H9 (cell line): ENCODE data around the gene ARHGAP22. TPM values are rescaled to one million over a fixed set of nuclear protein-coding genes. Genes with fewer than 3 reads are reported as not detected.

Experiments used
- DNase-seq: peaks from one replicate; pipeline ENCODE4 v3.0.0-alpha.2; 2017
- H2AFZ ChIP-seq: one replicate; pipeline ENCODE4 v1.6.1; 2013; ENCODE audit warnings: mild to moderate bottlenecking, low read length, control low read depth, moderate library complexity
- H2AK5ac ChIP-seq: 2 replicates; pipeline ENCODE4 v1.6.1; 2013; ENCODE audit warnings: low read length, control low read depth, mixed read lengths; ENCODE audit not compliant: insufficient read length
- H2BK120ac ChIP-seq: one replicate; pipeline ENCODE4 v1.6.1; 2013; ENCODE audit warnings: low read depth, mild to moderate bottlenecking, low read length, control low read depth, inconsistent platforms; ENCODE audit not compliant: poor library complexity, severe bottlenecking
- H2BK12ac ChIP-seq: 2 replicates; pipeline ENCODE4 v1.6.1; 2013; ENCODE audit warnings: low read length, control low read depth, mixed read lengths, low read depth; ENCODE audit not compliant: insufficient read length
- H2BK15ac ChIP-seq: 2 replicates; pipeline ENCODE4 v1.6.1; 2013; ENCODE audit warnings: low read depth, low read length, control low read depth
- H2BK20ac ChIP-seq: one replicate; pipeline ENCODE4 v1.6.1; 2013; ENCODE audit warnings: low read depth, mild to moderate bottlenecking, low read length, control low read depth, inconsistent platforms; ENCODE audit not compliant: poor library complexity, severe bottlenecking
- H2BK5ac ChIP-seq: 2 replicates; pipeline ENCODE4 v1.6.1; 2013; ENCODE audit warnings: low read length, control low read depth, mixed read lengths; ENCODE audit not compliant: insufficient read length
- H3K14ac ChIP-seq: 2 replicates; pipeline ENCODE4 v1.6.1; 2013; ENCODE audit warnings: low read length, control low read depth; ENCODE audit not compliant: insufficient read depth
- H3K18ac ChIP-seq: 2 replicates; pipeline ENCODE4 v1.6.1; 2013; ENCODE audit warnings: low read depth, mild to moderate bottlenecking, mixed read lengths, low read length, control low read depth; ENCODE audit not compliant: insufficient read length
- H3K23ac ChIP-seq: 2 replicates; pipeline ENCODE4 v1.6.1; 2013; ENCODE audit warnings: low read length, control low read depth, mixed read lengths, low read depth; ENCODE audit not compliant: insufficient read length
- H3K23me2 ChIP-seq: 2 replicates; pipeline ENCODE4 v1.6.1; 2013; ENCODE audit warnings: low read depth, mild to moderate bottlenecking, mixed read lengths, low read length, control low read depth; ENCODE audit not compliant: insufficient read length, poor library complexity, severe bottlenecking
- H3K27ac ChIP-seq: 2 replicates; pipeline ENCODE4 v1.5.1; 2013; ENCODE audit warnings: low read length, control low read depth, mixed read lengths, low read depth; ENCODE audit not compliant: insufficient read length
- H3K27me3 ChIP-seq: 2 replicates; pipeline ENCODE4 v1.6.1; 2013; ENCODE audit warnings: low read length, control low read depth, inconsistent platforms; ENCODE audit not compliant: insufficient read depth
- H3K4ac ChIP-seq: 2 replicates; pipeline ENCODE4 v1.6.1; 2013; ENCODE audit warnings: low read depth, mild to moderate bottlenecking, control low read depth, inconsistent platforms, low read length, moderate library complexity
- H3K4me1 ChIP-seq: 2 replicates; pipeline ENCODE4 v1.6.1; 2013; ENCODE audit warnings: low read length, control low read depth, inconsistent platforms; ENCODE audit not compliant: insufficient read depth
- H3K4me2 ChIP-seq: 2 replicates; pipeline ENCODE4 v1.6.1; 2013; ENCODE audit warnings: low read length, control low read depth, mixed read lengths; ENCODE audit not compliant: insufficient read length, insufficient read depth
- H3K56ac ChIP-seq: 2 replicates; pipeline ENCODE4 v1.6.1; 2013; ENCODE audit warnings: low read depth, mild to moderate bottlenecking, mixed read lengths, low read length, control low read depth; ENCODE audit not compliant: insufficient read length
- H3K79me1 ChIP-seq: 2 replicates; pipeline ENCODE4 v1.6.1; 2013; ENCODE audit warnings: low read depth, mild to moderate bottlenecking, moderate library complexity, low read length, control low read depth, inconsistent platforms; ENCODE audit not compliant: insufficient read depth, poor library complexity, severe bottlenecking
- H3K79me2 ChIP-seq: 2 replicates; pipeline ENCODE4 v1.6.1; 2013; ENCODE audit warnings: low read length, control low read depth, inconsistent platforms; ENCODE audit not compliant: insufficient read depth
- H3K9ac ChIP-seq: 2 replicates; pipeline ENCODE4 v1.6.1; 2013; ENCODE audit warnings: low read length, control low read depth, mixed read lengths; ENCODE audit not compliant: insufficient read length; ENCODE audit errors: extremely low read depth
- H3K9me3 ChIP-seq: one replicate; pipeline ENCODE4 v1.6.1; 2013; ENCODE audit warnings: low read depth, low read length, inconsistent platforms; ENCODE audit not compliant: control insufficient read depth
- H3T11ph ChIP-seq: one replicate; pipeline ENCODE4 v1.6.1; 2013; ENCODE audit warnings: mild to moderate bottlenecking, low read length, control low read depth, inconsistent platforms
- H4K20me1 ChIP-seq: one replicate; pipeline ENCODE4 v1.6.1; 2013; ENCODE audit not compliant: control insufficient read depth, insufficient read length, insufficient read depth
- H4K5ac ChIP-seq: 2 replicates; pipeline ENCODE4 v1.6.1; 2013; ENCODE audit warnings: low read depth, mild to moderate bottlenecking, mixed read lengths, low read length, control low read depth; ENCODE audit not compliant: insufficient read length
- H4K8ac ChIP-seq: replicated peaks from 2 replicates; pipeline ENCODE4 v1.6.1; 2013; ENCODE audit warnings: low read length, control low read depth, mixed read lengths, low read depth; ENCODE audit not compliant: insufficient read length
- H4K91ac ChIP-seq: 2 replicates; pipeline ENCODE4 v1.6.1; 2013; ENCODE audit warnings: low read depth, mild to moderate bottlenecking, moderate library complexity, mixed read lengths, low read length, control low read depth; ENCODE audit not compliant: insufficient read length
- H3K27ac Mint-ChIP-seq, 3 experiments: 2 replicates in 2 of 3; 3 replicates in 1 of 3; pipeline ENCODE4 v1.8.0; 2020 to 2021; ENCODE audit warnings: mixed read lengths in 3 of 3, mild to moderate bottlenecking in 1 of 3, moderate library complexity in 1 of 3
- H3K27me3 Mint-ChIP-seq: 2 replicates; pipeline ENCODE4 v1.8.0; 2021; ENCODE audit warnings: low read depth, mild to moderate bottlenecking, moderate library complexity, mixed read lengths
- H3K36me3 Mint-ChIP-seq, 3 experiments: 2 replicates in 2 of 3; 3 replicates in 1 of 3; pipeline ENCODE4 v1.8.0; 2020 to 2021; ENCODE audit warnings: low read depth in 3 of 3, mixed read lengths in 3 of 3; ENCODE audit not compliant: insufficient read depth in 1 of 3
- H3K4me1 Mint-ChIP-seq, 2 experiments: 2 replicates each; pipeline ENCODE4 v1.8.0; 2020; ENCODE audit warnings: mixed read lengths in 2 of 2
- H3K4me3 Mint-ChIP-seq, 2 experiments: 2 replicates in 1 of 2; 3 replicates in 1 of 2; pipeline ENCODE4 v1.8.0; 2020 to 2021; ENCODE audit warnings: mild to moderate bottlenecking in 2 of 2, mixed read lengths in 2 of 2, moderate library complexity in 1 of 2
- H3K9me3 Mint-ChIP-seq, 2 experiments: 2 replicates in 1 of 2; 3 replicates in 1 of 2; pipeline ENCODE4 v1.8.0; 2020; ENCODE audit warnings: mild to moderate bottlenecking in 2 of 2, mixed read lengths in 2 of 2, moderate library complexity in 1 of 2
- CTCF ChIP-seq: fragments of 200-600 bp; sonication (generic); conservative IDR thresholded peaks from 3 replicates; pipeline ENCODE4 v1.8.0; 2021; ENCODE audit warnings: antibody characterized with exemption, mild to moderate bottlenecking
- WGBS: extraction: QIAGEN DNeasy Blood & Tissue Kit; methylation state at CpG from one replicate; pipeline ENCODE4 v1.1.7; 2013; ENCODE audit warnings: missing lambda C conversion rate, low lambda C conversion rate, mixed read lengths; ENCODE audit not compliant: insufficient read length; ENCODE audit errors: extremely low coverage; 5-methylcytosine and 5-hydroxymethylcytosine counted together
- total RNA-seq: library from RNA; stranded (reverse); gene quantifications from 2 replicates; pipeline ENCODE4 v1.2.1, GENCODE V29; 2021

ARHGAP22 gene
- total RNA-seq, 1 experiment from 2014 or later = 7.4 TPM

GRCh38 chr10:48442090-48442808 lies 162.6 kb downstream of the ARHGAP22 start:
- H3K27me3 Mint-ChIP-seq = no peaks in the 10 kb centered on the region
- Histone ChIP-seq H3K18ac (no peak overlapping the region), H3K23me2 (no peaks in the 10 kb centered on the region), H4K5ac (no peak overlapping the region), H2AK5ac (no peak overlapping the region), H2BK20ac (no peak overlapping the region), H3K9ac (no peak overlapping the region), H3K27ac (no peak overlapping the region), H3K14ac (no peak overlapping the region), H4K8ac (no peak overlapping the region), H3K4ac (no peak overlapping the region), H3K56ac (no peak overlapping the region), H2BK12ac (no peak overlapping the region), H2BK5ac (no peak overlapping the region), H2BK120ac (no peak overlapping the region), H3K79me1 (no peaks in the 10 kb centered on the region), H3K27me3 (no peaks in the 10 kb centered on the region), H3K4me2 (no peak overlapping the region), H4K91ac (no peak overlapping the region), H4K20me1 (no peaks in the 10 kb centered on the region), H3K79me2 (no peaks in the 10 kb centered on the region), H3K9me3 (no peaks in the 10 kb centered on the region), H2AFZ (no peak overlapping the region), H2BK15ac (no peak overlapping the region), H3K23ac (no peak overlapping the region), H3K4me1 (no peaks in the 10 kb centered on the region), H3T11ph (no peak overlapping the region)
- TF ChIP-seq CTCF = no peak
- H3K36me3 Mint-ChIP-seq = peaks cover 2 to 7% (median 2%) of the 10 kb centered on the region in 3 experiments; a peak in 4 of 7 replicates
- WGBS = no CpG with 5 or more reads among the region's 11 CpGs
- DNase-seq = peak; percentile 21
- no peak overlapping the region for H3K4me3 Mint-ChIP-seq
- H3K9me3 Mint-ChIP-seq = no peaks in the 10 kb centered on the region
- H3K4me1 Mint-ChIP-seq = peaks cover 21 to 22% of the 10 kb centered on the region in 2 experiments
- peak overlapping the region in 1 of 3 experiments; percentile 8; a peak in 1 of 7 replicates for H3K27ac Mint-ChIP-seq
